Thoracic aorta (tissue), 2 donors: ENCODE results near the gene PRDM16. TPM values are rescaled to one million over a fixed set of nuclear protein-coding genes. Genes with fewer than 3 reads are reported as not detected.

ENCODE experiments used
- ATAC-seq: fragments of 150-250 bp; one replicate; pipeline ENCODE4 v1.8.0; 2017; ENCODE audit warnings: low read depth; ENCODE audit not compliant: insufficient number of reproducible peaks, low FRiP score
- DNase-seq: peaks from one replicate; pipeline ENCODE4 v3.0.0-alpha.2; 2020; ENCODE audit warnings: low spot score
- H3K27ac ChIP-seq, 2 donors: fragments of 200-600 bp; sonication (generic); 1 replicate in 1 of 2; 2 replicates in 1 of 2; pipeline ENCODE4 v1.5.1; 2016; ENCODE audit warnings: mild to moderate bottlenecking in 2 of 2, moderate library complexity in 2 of 2
- H3K27me3 ChIP-seq: fragments of 200-600 bp; sonication (generic); replicated peaks from 2 replicates; pipeline ENCODE4 v1.6.0; 2016; ENCODE audit warnings: mild to moderate bottlenecking; ENCODE audit not compliant: insufficient read depth
- H3K36me3 ChIP-seq: fragments of 200-600 bp; sonication (generic); one replicate; pipeline ENCODE4 v1.5.1; 2016
- H3K4me1 ChIP-seq, 2 donors: fragments of 200-600 bp; sonication (generic); 1 replicate in 1 of 2; 2 replicates in 1 of 2; pipeline versions ENCODE4 v1.5.1 to v1.6.0; 2016; ENCODE audit warnings: low read depth in 2 of 2, mild to moderate bottlenecking in 1 of 2; ENCODE audit not compliant: control insufficient read depth in 1 of 2
- H3K4me3 ChIP-seq: fragments of 200-600 bp; sonication (generic); 2 replicates; pipeline ENCODE4 v1.5.1; 2016; ENCODE audit warnings: mild to moderate bottlenecking
- H3K9me3 ChIP-seq: fragments of 200-600 bp; sonication (generic); 2 replicates; pipeline ENCODE4 v1.5.1; 2016
- CTCF ChIP-seq: fragments of 200-600 bp; sonication (generic); IDR thresholded peaks from one replicate; pipeline ENCODE4 v1.5.1; 2019; ENCODE audit warnings: antibody characterized with exemption
- total RNA-seq, 2 donors: library from RNA; depleted of rRNA; stranded (reverse); fragments of >200 nt; gene quantifications; one replicate each; pipeline versions ENCODE4 v1.1.0 to v1.2.3, GENCODE V29; 2016

Gene PRDM16
- total RNA-seq, 2 donors from 2014 or later = 68.9 to 85.4 TPM

GRCh38 chr1:3382326-3383057, 313.5 kb downstream of the PRDM16 start:
- Histone ChIP-seq H3K27ac (no peak overlapping the region), H3K27me3 (no peaks in the 10 kb centered on the region)

GRCh38 chr1:3383679-3384078, 314.7 kb downstream of the PRDM16 start:
- no peak for TF ChIP-seq CTCF
- Histone ChIP-seq H3K27ac (peak overlapping the region in 1 of 2 donors; percentile 17), H3K4me3 (no peak overlapping the region), H3K27me3 (no peaks in the 10 kb centered on the region), H3K36me3 (no peaks in the 10 kb centered on the region), H3K4me1 (peaks cover 18 to 57% of the 10 kb centered on the region in 2 donors), H3K9me3 (no peaks in the 10 kb centered on the region)
- ATAC-seq (no peak), DNase-seq (no peak)

More at GRCh38 chr1:3382326-3383057, 313.5 kb downstream of the PRDM16 start:
- ATAC-seq (no peak), DNase-seq (no peak)
- no peak for TF ChIP-seq CTCF
- Histone ChIP-seq H3K9me3 (no peaks in the 10 kb centered on the region), H3K4me3 (no peak overlapping the region), H3K4me1 (peaks cover 15 to 45% of the 10 kb centered on the region in 2 donors), H3K36me3 (no peaks in the 10 kb centered on the region)

GRCh38 chr1:3384407-3384806, 315.4 kb downstream of the PRDM16 start:
- no peak for ATAC-seq
- H3K4me1 ChIP-seq = peaks cover 18 to 64% of the 10 kb centered on the region in 2 donors
- TF ChIP-seq CTCF = no peak
- H3K27ac ChIP-seq = peak overlapping the region; percentile 17 to 22
- DNase-seq = no peak
- no peak overlapping the region for H3K4me3 ChIP-seq
- no peaks in the 10 kb centered on the region for H3K27me3 ChIP-seq
- no peaks in the 10 kb centered on the region for H3K36me3 ChIP-seq
- H3K9me3 ChIP-seq = no peaks in the 10 kb centered on the region

GRCh38 chr1:3386205-3387002, 317.4 kb downstream of the PRDM16 start:
- H3K36me3 ChIP-seq = no peaks in the 10 kb centered on the region
- no peaks in the 10 kb centered on the region for H3K27me3 ChIP-seq
- no peaks in the 10 kb centered on the region for H3K9me3 ChIP-seq
- H3K4me1 ChIP-seq = peaks cover 18 to 56% of the 10 kb centered on the region in 2 donors
- no peak for DNase-seq
- no peak overlapping the region for H3K4me3 ChIP-seq
- no peak overlapping the region for H3K27ac ChIP-seq
- TF ChIP-seq CTCF = no peak
- ATAC-seq = no peak

GRCh38 chr1:3387401-3387800, 318.4 kb downstream of the PRDM16 start:
- peak overlapping the region; percentile 1 to 51 for H3K27ac ChIP-seq
- no peak for TF ChIP-seq CTCF

More at GRCh38 chr1:3387401-3387800, 318.4 kb downstream of the PRDM16 start:
- peaks cover 20 to 66% of the 10 kb centered on the region in 2 donors for H3K4me1 ChIP-seq
- ATAC-seq (no peak), DNase-seq (no peak)
- no peaks in the 10 kb centered on the region for H3K36me3 ChIP-seq
- no peaks in the 10 kb centered on the region for H3K9me3 ChIP-seq
- H3K27me3 ChIP-seq = no peaks in the 10 kb centered on the region
- no peak overlapping the region for H3K4me3 ChIP-seq
